Dermis microvascular lymphatic vessel endothelial cell (primary cell): ENCODE data around the gene ENC1. TPM values are rescaled to one million over a fixed set of nuclear protein-coding genes. Genes with fewer than 3 reads are reported as not detected.

Experiments used
- DNase-seq, 2 donors: peaks; one replicate each; pipeline versions ENCODE4 v3.0.0 to v3.0.0-alpha.2; 2010; ENCODE audit warnings: low read depth in 2 of 2
- total RNA-seq: library from RNA; depleted of rRNA; stranded (reverse); fragments of >200 nt; gene quantifications from 2 replicates; pipeline ENCODE4 v1.2.1, GENCODE V29; 2014

Gene ENC1
- total RNA-seq, 1 donor from 2014 or later: 38.4 TPM

GRCh38 chr5:74659172-74659571 lies 18.6 kb upstream of the ENC1 start:
- no peak for DNase-seq

- DNase-seq: no peak
These were observed 16.6 kb upstream of the ENC1 start for GRCh38 chr5:74657165-74657564.

- DNase-seq: no peak
These were observed 15.2 kb upstream of the ENC1 start for GRCh38 chr5:74655716-74656115.

- no peak for DNase-seq
These were observed 14.7 kb upstream of the ENC1 start for GRCh38 chr5:74655206-74655605.

- no peak for DNase-seq
These were observed 13.5 kb upstream of the ENC1 start for GRCh38 chr5:74653991-74654390.

GRCh38 chr5:74652576-74652975 lies 12.0 kb upstream of the ENC1 start:
- DNase-seq: no peak

- DNase-seq: no peak
These were observed 11.2 kb upstream of the ENC1 start for GRCh38 chr5:74651710-74652109.

- no peak for DNase-seq
These were observed 9.0 kb upstream of the ENC1 start for GRCh38 chr5:74649421-74649973.

- DNase-seq: peak; percentile 62 to 72
These were observed 8.3 kb upstream of the ENC1 start for GRCh38 chr5:74648835-74649293.

GRCh38 chr5:74647096-74647495 lies 6.6 kb upstream of the ENC1 start:
- DNase-seq: peak in 1 of 2 donors; percentile 23

- DNase-seq: peak; percentile 63 to 89
These were observed 2.6 kb upstream of the ENC1 start for GRCh38 chr5:74643111-74643562.

GRCh38 chr5:74642543-74642863 lies 2.0 kb upstream of the ENC1 start:
- DNase-seq: no peak

- DNase-seq: peak in 1 of 2 donors; percentile 76
These were observed 1.4 kb upstream of the ENC1 start for GRCh38 chr5:74641735-74642542.

- peak in 1 of 2 donors; percentile 74 for DNase-seq
These were observed 616 bp upstream of the ENC1 start for GRCh38 chr5:74640954-74641734.

GRCh38 chr5:74639807-74640449 lies 600 bp downstream of the ENC1 start:
- DNase-seq: peak in 1 of 2 donors; percentile 51

- peak in 1 of 2 donors; percentile 48 for DNase-seq
These were observed 1.3 kb downstream of the ENC1 start for GRCh38 chr5:74638970-74639806.

GRCh38 chr5:74638544-74638969 lies 2.0 kb downstream of the ENC1 start:
- DNase-seq: no peak

- no peak for DNase-seq
These were observed 4.0 kb downstream of the ENC1 start for GRCh38 chr5:74636552-74636951.

GRCh38 chr5:74636149-74636548 lies 4.4 kb downstream of the ENC1 start:
- no peak for DNase-seq

GRCh38 chr5:74634611-74635286 lies 5.8 kb downstream of the ENC1 start:
- no peak for DNase-seq
